ENCODE measurements around the gene UCHL5. TPM values are rescaled to one million over a fixed set of nuclear protein-coding genes. Genes with fewer than 3 reads are reported as not detected.

The UCHL5 gene
- total and polyA plus RNA-seq, 2 donors (not counting 1 experiment from before 2014, with no cell fraction given): 7.8 to 31.5 TPM

DNA sequence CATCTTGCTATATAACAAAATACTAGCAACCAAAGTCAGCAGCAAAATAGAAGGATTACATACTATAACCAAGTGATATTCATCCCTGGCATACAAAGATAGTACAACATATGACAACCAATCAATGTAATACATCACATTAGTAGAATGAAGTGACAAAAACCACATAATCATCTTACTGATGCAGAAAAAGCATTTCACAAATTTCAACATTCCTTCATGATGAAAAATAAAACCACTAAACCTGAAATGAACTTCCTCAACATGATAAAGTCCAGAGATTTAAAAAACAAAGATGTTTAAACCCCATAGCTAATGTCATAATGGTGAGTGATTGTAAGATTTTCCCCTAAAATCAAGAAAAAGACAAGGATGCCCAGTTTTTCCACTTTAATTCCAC lies 18.8 kb upstream of the UCHL5 start:
- Mint-ChIP-seq H3K27me3 (no peaks in the 10 kb centered on the region), H3K27ac (no peak overlapping the region), H3K9me3 (ENCODE audit: insufficient read depth) (no peaks in the 10 kb centered on the region), H3K4me3 (no peak overlapping the region), H3K4me1 (no peaks in the 10 kb centered on the region)
- H3K36me3 ChIP-seq (replicated peaks in 1 of 2; ENCODE audit: control extremely low read depth in 1 of 2, control insufficient read depth in 1 of 2, extremely low read depth in 1 of 2, insufficient read depth in 2 of 2, low read length in 1 of 2): peaks cover 3 to 49% of the 10 kb centered on the region in 2 experiments
- H3K79me2 ChIP-seq (ENCODE audit: control insufficient read depth, insufficient read depth, low read length): peaks cover 22% of the 10 kb centered on the region
- ATAC-seq (ENCODE audit: low read depth) (no peak), DNase-seq (no peak)
- ChIA-PET CTCF (no interaction called here), POLR2A (no interaction called here)
- TF ChIP-seq EZH2 (IDR thresholded peaks at IDR 0.05; ENCODE audit: borderline replicate concordance, insufficient read depth, low read depth, low read length, poor library complexity, severe bottlenecking): no peak
- TF ChIP-seq, protein P1, sequence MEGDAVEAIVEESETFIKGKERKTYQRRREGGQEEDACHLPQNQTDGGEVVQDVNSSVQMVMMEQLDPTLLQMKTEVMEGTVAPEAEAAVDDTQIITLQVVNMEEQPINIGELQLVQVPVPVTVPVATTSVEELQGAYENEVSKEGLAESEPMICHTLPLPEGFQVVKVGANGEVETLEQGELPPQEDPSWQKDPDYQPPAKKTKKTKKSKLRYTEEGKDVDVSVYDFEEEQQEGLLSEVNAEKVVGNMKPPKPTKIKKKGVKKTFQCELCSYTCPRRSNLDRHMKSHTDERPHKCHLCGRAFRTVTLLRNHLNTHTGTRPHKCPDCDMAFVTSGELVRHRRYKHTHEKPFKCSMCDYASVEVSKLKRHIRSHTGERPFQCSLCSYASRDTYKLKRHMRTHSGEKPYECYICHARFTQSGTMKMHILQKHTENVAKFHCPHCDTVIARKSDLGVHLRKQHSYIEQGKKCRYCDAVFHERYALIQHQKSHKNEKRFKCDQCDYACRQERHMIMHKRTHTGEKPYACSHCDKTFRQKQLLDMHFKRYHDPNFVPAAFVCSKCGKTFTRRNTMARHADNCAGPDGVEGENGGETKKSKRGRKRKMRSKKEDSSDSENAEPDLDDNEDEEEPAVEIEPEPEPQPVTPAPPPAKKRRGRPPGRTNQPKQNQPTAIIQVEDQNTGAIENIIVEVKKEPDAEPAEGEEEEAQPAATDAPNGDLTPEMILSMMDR (IDR thresholded peaks at IDR 0.05): no peak
- H3K4me2 ChIP-seq (replicated peaks; ENCODE audit: low read depth, low read length, poor library complexity, severe bottlenecking): no peak overlapping the region
- H3K4me1 ChIP-seq (ENCODE audit: control insufficient read depth in 2 of 2, insufficient read depth in 2 of 2, low read length in 2 of 2): no peaks in the 10 kb centered on the region
- peaks cover 0 to 3% (median 0%) of the 10 kb centered on the region in 3 donors for H3K9me3 ChIP-seq (ENCODE audit: control extremely low read depth in 1 of 3, control insufficient read depth in 2 of 3, insufficient read depth in 1 of 3, low read length in 2 of 3)
- intact Hi-C loops (cut with micrococcal nuclease): no loop called here
- H3K4me3 ChIP-seq (ENCODE audit: control extremely low read depth in 1 of 5, extremely low read depth in 1 of 5, insufficient read depth in 1 of 5, low read depth in 2 of 5, low read length in 4 of 5): no peak overlapping the region
- no peak overlapping the region for H3K9ac ChIP-seq (ENCODE audit: low read length)
- H4K20me1 ChIP-seq (ENCODE audit: control insufficient read depth, insufficient read depth, low read length, poor library complexity, severe bottlenecking): peaks cover 4% of the 10 kb centered on the region
- no peak overlapping the region for H3K27ac ChIP-seq (ENCODE audit: low read length in 2 of 2)
- no peaks in the 10 kb centered on the region for H3K27me3 ChIP-seq (replicated peaks in 1 of 4; ENCODE audit: control extremely low read depth in 1 of 4, control insufficient read depth in 3 of 4, insufficient read depth in 4 of 4, low read length in 3 of 4)
- no peak overlapping the region for H2AFZ ChIP-seq (ENCODE audit: insufficient read depth, low read depth, low read length, poor library complexity, severe bottlenecking)

DNA sequence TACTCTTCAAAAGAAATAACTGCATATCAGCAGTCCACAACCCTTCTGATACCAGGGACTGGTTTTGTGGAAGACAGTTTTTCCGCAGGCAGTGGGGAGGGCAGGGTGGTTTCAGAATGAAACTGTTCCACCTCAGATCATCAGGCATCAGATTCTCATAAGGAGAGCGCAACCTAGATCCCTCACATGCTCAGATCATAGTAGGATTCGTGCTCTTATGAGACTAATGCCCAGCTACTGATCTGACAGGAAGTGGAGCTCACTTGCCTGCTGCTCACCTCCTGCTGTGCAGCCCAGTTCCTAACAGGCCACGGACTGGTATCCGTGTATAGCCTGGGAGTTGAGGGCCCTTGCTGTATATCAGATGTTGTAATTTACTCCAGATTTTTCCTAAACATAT lies 11.8 kb upstream of the UCHL5 start:
- H3K4me1 Mint-ChIP-seq: peaks cover 39% of the 10 kb centered on the region
- 43% methylated on average over 1 of the region's 5 CpGs for WGBS (ENCODE audit: insufficient coverage)
- H3K27me3 Mint-ChIP-seq: no peaks in the 10 kb centered on the region
- TF ChIP-seq, protein P1 (IDR thresholded peaks at IDR 0.05): no peak
- no peak for TF ChIP-seq EZH2 (IDR thresholded peaks at IDR 0.05; ENCODE audit: borderline replicate concordance, insufficient read depth, low read depth, low read length, poor library complexity, severe bottlenecking)
- intact Hi-C loops (cut with micrococcal nuclease): no loop called here
- ChIA-PET POLR2A (interaction anchor here (0.6 kb wide), 1 partner anchor 50 kb away, joined by 3 read pairs; no protein-coding TSS in a partner anchor), CTCF (interaction anchor here (1.4 kb wide), 1 partner anchor 52 kb away, joined by 5 read pairs; no protein-coding TSS in a partner anchor)
- DNase-seq (no peak), ATAC-seq (ENCODE audit: low read depth) (no peak)
- H3K27me3 ChIP-seq (replicated peaks in 1 of 4; ENCODE audit: control extremely low read depth in 1 of 4, control insufficient read depth in 3 of 4, insufficient read depth in 4 of 4, low read length in 3 of 4): no peaks in the 10 kb centered on the region
- no peak overlapping the region for H3K4me3 Mint-ChIP-seq
- H4K20me1 ChIP-seq (ENCODE audit: control insufficient read depth, insufficient read depth, low read length, poor library complexity, severe bottlenecking): peaks cover 4% of the 10 kb centered on the region
- no peaks in the 10 kb centered on the region for H3K9me3 Mint-ChIP-seq (ENCODE audit: insufficient read depth)
- H3K27ac Mint-ChIP-seq: peak overlapping the region; percentile 59
- no peak overlapping the region for H3K9ac ChIP-seq (ENCODE audit: low read length)
- peaks cover 14% of the 10 kb centered on the region in 2 donors for H3K4me1 ChIP-seq (ENCODE audit: control insufficient read depth in 2 of 2, insufficient read depth in 2 of 2, low read length in 2 of 2)
- H3K9me3 ChIP-seq (ENCODE audit: control extremely low read depth in 1 of 3, control insufficient read depth in 2 of 3, insufficient read depth in 1 of 3, low read length in 2 of 3): no peaks in the 10 kb centered on the region
- peak overlapping the region in 1 of 2 donors; percentile 54 for H3K27ac ChIP-seq (ENCODE audit: low read length in 2 of 2)
- no peak overlapping the region for H3K4me2 ChIP-seq (replicated peaks; ENCODE audit: low read depth, low read length, poor library complexity, severe bottlenecking)
- no peak overlapping the region for H3K4me3 ChIP-seq (ENCODE audit: control extremely low read depth in 1 of 5, extremely low read depth in 1 of 5, insufficient read depth in 1 of 5, low read depth in 2 of 5, low read length in 4 of 5)
- H3K79me2 ChIP-seq (ENCODE audit: control insufficient read depth, insufficient read depth, low read length): peaks cover 41% of the 10 kb centered on the region
- peaks cover 1 to 18% of the 10 kb centered on the region in 2 experiments for H3K36me3 ChIP-seq (replicated peaks in 1 of 2; ENCODE audit: control extremely low read depth in 1 of 2, control insufficient read depth in 1 of 2, extremely low read depth in 1 of 2, insufficient read depth in 2 of 2, low read length in 1 of 2)
- H2AFZ ChIP-seq (ENCODE audit: insufficient read depth, low read depth, low read length, poor library complexity, severe bottlenecking): no peak overlapping the region
